ENCODE data around the gene PILRB.
"Not testable (repeated sequence)": the region's sequence is repeated elsewhere in the genome, so short reads cannot be mapped to it uniquely, and the experiment has no call there.

The PILRB gene

DNA sequence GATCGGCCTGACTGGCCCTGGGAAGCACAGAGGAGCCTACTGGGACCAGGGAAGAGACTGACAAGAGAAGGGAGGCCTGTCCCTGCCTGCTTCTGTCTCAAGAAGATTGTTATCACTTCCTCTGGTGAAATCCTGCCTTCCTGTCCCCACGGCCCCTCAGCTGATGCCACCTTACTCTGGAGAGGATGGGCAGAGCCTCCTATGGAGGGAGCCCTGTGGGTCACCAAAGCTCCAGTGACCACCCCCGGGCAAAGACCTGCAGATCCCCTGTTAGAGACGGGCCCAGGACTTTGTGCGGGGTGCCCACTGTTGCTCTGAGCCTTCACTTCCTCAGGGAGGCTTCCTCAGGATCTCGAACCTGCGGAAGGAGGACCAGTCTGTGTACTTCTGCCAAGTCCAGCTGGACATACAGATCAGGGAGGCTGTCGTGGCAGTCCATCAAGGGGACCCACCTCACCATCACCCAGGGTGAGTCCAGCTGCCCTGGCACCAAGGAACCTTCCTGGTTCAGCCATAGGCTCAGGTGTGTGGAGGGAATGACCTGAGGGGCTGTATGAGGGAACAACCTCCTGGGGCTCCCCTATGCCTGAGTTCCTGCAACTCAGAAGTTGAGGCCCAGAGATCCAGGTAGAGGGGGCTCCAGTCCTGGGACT, 1.4 kb upstream of the PILRB start:
- DNase-seq = peak; percentile 27

DNA sequence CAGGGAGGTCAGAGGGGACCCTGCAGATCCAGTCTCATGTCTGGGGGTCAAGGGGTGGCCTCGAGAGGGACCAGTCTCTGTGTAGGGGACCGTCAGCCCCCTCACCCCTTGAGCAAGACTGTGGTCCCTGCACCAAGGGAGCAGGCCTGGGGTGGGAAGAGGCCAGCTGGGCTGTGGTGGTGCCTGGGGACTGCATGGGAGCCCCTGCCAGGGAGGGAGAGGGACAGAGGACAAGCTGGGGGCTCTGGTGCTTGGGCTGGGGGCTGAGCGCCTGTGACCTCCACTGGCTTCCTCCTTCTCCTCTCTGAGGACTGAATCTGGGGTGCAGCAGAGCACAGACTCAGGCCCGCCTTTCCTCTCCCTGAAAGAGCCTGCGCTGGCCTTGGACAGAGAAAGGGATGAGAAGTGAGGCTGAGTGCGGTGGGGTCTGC, 771 bp upstream of the PILRB start:
- peak; percentile 22 for DNase-seq

DNA sequence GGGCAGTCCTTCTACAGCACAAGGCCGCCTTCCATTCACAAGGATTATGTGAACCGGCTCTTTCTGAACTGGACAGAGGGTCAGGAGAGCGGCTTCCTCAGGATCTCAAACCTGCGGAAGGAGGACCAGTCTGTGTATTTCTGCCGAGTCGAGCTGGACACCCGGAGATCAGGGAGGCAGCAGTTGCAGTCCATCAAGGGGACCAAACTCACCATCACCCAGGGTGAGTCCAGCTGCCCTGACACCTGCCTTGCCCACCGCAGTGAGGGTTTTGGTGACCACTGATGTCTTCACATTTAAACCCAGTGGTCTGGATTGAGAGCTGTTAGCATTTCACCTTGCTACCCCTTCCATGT, 918 bp downstream of the PILRB start:
- DNase-seq = no peak

- no peak for DNase-seq
Measured at GRCh38 chr7:100360135-100360854, 2.4 kb downstream of the PILRB start.

DNA sequence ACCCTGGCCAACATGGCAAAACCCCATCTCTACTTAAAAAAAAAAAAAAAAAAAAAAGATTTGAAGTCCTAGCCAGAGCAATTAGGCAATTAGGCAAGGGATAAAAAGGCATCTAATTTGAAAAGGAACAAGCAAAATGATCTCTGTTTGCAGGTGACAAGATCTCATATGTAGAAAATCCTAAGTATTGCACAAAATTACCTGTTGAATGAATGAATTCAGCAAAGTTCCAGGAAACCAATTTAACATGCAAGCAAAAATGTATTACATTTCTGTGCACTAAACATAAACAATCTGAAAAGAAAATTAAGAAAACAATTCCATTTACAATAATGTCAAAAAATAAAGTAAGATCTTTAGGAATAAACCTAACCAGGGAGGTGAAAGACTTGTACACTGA, 5.2 kb downstream of the PILRB start:
- no peak for DNase-seq

GRCh38 chr7:100363797-100364196, 5.9 kb downstream of the PILRB start:
- not testable (repeated sequence) for DNase-seq

DNA sequence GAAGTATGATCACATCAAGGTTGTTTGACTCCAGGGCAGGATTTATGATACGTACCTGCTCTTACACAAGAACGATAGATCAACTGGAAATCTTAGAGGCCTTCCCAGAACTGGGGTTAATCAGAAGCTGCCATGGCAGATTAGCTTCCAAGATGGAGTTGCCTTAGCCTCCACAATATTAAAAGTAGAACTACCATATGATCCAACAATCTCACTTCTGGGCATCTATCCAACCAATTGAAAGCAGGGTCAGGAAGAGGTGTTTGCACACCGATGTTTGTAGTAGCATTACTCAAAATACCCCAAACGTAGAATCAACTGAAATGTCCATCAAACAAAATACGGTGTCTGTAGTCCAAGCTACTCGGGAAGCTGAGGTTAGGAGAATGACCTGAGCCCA, 6.6 kb downstream of the PILRB start:
- no peak for DNase-seq

DNA sequence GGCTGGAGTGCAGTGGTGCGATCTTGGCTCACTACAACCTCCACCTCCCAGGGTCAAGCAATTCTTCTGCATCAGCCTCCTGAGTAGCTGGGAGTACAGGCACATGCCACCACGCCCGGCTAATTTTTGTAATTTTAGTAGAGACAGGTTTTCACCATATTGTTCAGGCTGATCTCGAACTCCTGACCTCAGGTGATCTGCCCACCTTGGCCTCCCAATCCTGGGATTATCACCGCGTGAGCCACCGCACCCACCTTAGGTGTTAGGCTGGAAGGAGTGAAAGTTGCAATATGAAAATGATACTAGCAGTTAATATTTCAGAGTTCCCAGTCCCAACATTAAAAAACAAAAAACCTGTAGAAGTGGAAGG, 8.1 kb downstream of the PILRB start:
- DNase-seq = not testable (repeated sequence)

DNA sequence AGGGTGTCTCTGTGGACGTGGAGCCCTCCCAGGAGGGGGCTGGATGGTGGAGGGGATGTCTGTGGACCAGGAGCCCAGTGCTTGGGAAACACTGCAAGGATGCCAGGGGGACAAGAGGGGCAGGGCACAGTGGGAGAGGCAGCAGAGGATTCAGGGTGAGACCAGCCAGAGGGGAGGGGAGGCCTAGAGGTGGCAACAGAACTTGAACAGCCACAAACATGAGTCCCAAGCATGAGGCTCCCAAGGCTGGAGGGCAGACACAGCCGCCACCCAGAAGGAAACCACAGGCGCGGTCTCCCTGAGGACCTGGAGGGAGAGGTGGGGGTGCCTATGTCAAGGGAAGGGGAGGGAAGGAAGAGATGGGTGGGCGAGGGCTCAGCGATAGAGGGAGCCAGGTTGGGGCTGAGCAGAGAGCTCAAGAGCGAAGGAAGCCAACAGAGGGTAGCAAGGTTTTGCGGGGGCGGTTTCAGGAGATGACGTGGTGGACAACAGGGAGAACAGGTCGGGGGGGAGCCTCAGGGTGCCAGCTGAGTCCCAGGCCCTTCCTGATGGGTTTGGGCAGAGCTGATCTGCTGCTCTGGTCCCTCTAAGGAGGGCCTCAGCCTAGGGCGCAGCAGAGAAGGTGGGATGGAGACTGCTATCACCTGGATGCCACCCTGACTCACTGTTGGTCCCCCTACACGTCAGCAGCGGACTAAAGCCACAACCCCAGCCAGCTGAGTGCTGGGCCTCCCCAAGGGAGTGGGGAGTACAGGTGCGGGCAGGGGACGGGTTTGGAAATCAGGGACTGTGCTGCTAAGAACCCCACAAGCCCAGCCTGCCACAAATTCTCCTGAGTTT, 8.7 kb downstream of the PILRB start:
- no peak for DNase-seq

GRCh38 chr7:100367251-100367620, 9.3 kb downstream of the PILRB start:
- DNase-seq = no peak

GRCh38 chr7:100367676-100368613, 10.0 kb downstream of the PILRB start:
- DNase-seq = no peak

GRCh38 chr7:100369105-100369504, 11.2 kb downstream of the PILRB start:
- DNase-seq = no peak

GRCh38 chr7:100370303-100370702, 12.4 kb downstream of the PILRB start:
- DNase-seq = no peak

DNA sequence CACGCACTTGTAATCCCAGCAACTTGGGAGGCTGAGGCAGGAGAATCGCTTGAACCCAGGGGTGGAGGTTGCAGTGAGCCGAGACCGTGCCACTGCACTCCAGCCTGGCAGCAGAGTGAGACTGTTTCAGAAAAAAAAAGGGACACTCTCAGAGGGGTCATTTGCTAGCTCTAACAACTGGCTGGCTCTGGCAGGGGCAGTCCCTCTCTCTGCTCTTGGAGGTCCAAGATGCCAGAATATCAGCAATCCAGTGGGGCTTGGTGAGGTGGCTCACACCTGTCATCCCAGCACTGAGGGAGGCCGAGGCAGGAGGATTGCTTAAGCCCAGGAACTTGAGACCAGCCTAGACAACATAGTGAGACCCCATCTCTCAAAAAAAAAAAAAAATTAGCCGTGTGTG, 12.8 kb downstream of the PILRB start:
- DNase-seq = no peak

GRCh38 chr7:100371561-100372171, 13.7 kb downstream of the PILRB start:
- no peak for DNase-seq

GRCh38 chr7:100372256-100372655, 14.3 kb downstream of the PILRB start:
- no peak for DNase-seq

GRCh38 chr7:100372694-100373093, 14.8 kb downstream of the PILRB start:
- no peak for DNase-seq

DNA sequence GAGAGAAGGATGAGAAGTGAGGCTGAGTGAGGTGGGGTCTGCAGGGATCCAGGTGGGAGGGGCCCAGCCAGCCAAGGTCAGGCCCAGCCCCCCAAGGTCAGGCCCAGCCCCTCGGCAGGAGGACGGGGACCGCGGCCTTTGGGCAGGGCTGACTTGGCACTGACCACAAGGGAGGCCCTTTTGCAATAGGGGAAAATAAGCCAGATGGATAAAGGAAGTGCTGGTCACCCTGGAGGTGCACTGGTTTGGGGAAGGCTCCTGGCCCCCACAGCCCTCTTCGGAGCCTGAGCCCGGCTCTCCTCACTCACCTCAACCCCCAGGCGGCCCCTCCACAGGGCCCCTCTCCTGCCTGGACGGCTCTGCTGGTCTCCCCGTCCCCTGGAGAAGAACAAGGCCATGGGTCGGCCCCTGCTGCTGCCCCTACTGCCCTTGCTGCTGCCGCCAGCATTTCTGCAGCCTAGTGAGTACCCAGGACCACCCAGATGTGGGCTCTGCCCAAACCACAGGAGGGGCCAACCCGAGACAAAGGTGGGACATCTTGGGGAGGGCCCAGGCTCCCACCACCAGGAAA, 15.4 kb downstream of the PILRB start, which contains the start of gene PILRA:
PILRA (plus strand) TSS at position 227 of the 571 bp plus-strand sequence; CDS start at position 397, 170 bp downstream.
- DNase-seq = no peak

DNA sequence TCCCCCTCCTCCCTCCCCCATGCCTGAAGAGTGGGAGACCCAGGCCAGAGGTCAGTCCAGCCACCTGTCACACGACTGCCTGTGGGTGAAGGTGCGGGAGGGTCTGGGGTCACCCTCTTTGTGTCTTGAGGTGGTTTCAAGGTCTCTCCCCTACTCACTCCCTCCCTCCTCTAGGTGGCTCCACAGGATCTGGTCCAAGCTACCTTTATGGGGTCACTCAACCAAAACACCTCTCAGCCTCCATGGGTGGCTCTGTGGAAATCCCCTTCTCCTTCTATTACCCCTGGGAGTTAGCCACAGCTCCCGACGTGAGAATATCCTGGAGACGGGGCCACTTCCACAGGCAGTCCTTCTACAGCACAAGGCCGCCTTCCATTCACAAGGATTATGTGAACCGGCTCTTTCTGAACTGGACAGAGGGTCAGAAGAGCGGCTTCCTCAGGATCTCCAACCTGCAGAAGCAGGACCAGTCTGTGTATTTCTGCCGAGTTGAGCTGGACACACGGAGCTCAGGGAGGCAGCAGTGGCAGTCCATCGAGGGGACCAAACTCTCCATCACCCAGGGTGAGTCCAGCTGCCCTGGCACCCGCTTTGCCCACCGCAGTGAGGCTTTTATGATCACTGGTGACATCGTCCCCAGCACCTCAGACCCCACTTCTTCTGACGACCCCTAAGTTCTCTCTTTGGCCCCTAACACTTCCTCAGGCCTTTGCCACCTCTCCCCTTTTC, 16.1 kb downstream of the PILRB start:
- not testable (repeated sequence) for DNase-seq

GRCh38 chr7:100374601-100375000, 16.7 kb downstream of the PILRB start:
- DNase-seq = no peak

- no peak for DNase-seq
Measured at GRCh38 chr7:100376066-100376465, 18.1 kb downstream of the PILRB start.
